DMS79 treated with DMSO at 0.1 percent for 48 hours (cell line): ENCODE data around the gene THSD7A.

Source experiments
- DNase-seq: peaks from one replicate; lab custom pipeline; 2025; lab: John Stamatoyannopoulos, UW

THSD7A gene

DNA sequence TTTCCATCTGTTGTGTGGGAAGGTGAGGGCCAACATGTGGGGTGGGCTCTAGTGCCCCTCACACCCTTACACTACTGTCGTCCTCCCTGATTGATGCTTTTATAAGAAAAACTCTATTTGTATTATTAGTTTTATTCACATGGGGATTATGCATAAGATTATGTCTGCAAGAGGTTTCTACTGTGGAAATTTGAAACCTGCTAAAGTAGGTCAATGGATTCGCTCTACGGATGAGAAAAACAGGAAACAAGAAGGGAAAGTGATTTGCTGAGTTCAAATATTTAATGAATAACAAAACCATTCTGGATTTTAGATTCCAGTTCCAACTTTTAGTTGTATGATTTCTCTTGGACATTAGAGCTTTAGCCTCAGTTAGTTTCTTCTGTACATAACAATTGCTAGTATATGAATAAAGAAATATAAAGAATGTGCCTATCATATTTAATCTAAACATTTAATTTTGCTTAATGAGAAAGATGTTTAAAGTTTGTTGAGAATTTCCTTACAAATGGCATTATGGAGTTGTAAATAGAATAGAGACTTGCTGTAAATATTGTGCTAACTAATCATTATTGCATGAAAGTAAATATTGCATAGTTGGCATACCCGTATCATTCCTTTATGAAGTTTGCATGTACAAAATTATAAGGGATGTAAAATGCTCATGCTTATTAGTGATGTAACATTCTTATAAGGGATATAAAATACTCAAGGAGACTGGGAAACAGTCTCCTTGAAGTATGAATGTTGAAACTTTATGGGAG lies 193.8 kb downstream of the THSD7A start:
- no peak for DNase-seq

DNA sequence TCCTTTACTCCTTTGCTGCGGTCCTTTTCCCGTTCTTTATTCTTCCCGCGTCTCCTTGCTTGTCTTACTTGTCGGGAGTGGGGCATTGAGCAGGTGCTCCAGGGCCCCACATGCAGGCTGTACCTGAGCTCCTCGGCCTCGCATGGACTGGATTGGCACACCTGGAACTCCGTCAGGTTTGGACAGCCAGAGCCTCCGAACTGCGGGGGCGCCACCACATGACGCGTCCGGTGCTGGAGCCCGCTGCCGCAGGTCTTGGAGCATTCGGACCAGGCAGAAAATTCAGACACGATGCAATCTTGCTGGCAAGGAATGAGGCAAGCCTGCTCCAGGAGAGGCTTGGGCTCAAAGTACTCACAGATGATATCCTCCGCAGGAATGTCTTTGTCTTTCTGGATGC lies 195.7 kb downstream of the THSD7A start:
- no peak for DNase-seq

DNA sequence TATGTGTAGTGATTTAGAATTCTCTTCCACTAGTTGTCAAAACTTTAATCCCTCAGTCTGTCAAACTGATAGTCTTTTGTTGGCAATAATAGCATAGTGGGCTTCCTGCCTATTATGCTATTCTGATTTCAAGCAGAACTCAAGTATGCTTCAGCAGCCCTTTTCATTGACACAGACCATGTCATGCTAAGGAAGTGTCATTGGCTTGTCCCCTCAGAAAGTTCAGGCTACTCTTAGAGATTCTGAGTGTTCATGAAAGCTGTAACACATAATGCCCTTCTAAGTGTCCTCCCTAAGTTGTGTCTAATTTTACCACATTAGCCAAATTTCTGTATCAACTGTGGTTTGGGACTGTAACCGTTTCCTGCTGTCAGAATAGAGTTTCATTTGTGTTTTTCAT lies 198.7 kb downstream of the THSD7A start:
- DNase-seq = no peak

DNA sequence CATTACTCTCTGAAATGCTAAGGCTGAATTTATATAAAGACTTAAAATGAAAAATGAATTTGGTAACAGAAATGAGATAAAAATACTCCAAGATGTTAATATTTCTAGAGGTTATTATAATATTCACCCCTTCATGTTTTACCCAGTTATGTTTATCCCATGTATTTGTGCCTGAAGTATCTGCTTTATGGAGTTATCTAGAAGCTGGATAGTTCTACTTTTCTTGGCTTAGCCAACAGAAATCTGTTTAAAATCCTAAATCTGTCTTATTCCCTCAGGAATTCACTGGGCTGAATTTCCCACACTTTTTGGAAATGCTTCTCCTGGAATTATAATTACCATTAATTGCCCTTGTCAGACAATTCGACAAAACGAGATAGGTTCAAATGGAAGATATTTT lies 201.6 kb downstream of the THSD7A start:
- no peak for DNase-seq

DNA sequence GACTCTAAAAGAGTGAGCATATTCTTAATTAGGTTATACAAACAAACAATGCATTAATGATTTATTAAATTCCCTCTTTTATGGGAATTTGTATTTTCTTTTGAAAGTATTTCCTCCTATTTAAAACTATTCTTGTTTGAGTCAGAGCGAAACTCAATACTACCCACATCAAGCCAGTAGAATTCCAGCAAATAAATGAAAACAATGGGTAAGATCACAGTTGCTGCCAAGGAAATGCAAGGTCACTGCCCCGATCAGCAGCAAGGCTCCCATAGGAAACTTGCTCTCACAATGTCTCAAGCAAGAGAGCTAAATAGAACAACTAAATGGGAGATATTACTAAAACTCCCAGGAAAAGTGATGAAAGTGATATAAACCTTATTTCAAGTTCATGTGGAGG lies 206.3 kb downstream of the THSD7A start:
- DNase-seq = no peak

DNA sequence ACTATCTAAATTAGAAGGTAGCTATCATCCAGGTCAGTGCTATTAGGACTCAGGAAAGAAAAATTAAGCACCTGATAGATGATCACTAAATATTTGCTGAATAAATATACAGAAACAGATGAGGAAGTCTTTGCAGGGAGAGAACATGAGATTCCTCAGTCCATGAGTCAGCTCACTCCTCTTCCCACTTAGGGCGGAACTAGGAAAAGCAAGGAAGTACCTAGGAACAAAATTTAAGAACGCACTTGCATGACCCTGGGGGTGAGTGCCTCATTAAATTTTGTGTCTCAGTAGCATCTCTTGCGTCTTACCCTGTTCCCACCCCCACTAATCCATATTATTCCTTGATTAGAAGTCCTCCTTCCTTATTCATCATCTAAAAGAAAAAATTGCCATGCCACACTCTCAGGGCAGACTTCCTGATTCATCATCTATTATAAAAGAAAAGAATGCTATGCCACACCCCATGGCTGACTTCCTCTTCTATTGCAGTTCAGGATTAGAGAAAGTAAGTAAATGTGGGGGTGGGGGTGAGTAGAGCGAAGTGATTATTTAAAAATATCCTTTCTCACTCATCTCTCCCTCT lies 208.8 kb downstream of the THSD7A start:
- no peak for DNase-seq

DNA sequence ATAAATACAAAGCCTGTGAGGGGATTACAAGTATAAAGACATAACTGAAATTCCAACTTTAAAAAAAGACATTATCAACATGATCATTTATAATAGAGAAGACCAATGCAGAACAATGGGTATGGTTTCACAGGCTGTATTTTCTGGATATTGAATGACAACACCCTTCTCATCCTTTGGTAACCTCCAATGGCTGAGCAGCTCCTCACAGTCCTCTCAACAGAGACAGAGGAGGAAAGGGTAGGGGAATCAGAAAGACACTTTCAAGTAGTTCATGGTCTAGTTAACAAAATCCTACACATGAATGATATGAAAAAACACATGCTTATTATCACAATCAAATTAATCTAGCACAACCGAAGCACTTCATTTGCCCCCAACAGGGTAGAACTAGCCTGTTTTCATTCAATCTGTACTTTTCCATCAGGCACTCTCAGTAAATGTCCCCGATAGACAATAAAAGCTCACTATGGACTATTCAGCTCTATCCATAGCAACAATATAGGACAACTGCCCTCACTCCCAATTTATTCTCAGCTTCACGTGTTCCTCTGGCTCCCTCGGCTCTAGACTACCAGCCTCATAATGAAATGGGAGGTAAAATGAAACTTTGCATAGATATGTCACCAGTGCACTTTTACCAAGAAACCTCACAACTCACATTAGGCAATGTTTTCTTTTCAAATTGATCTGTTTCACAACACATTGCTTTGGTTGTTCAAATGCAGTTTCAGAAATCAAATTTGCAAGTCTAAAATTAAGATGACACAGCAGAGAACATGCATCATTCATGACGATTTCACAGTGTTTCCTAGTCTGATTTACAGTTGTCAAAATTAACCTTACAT lies 211.4 kb downstream of the THSD7A start:
- DNase-seq = no peak

DNA sequence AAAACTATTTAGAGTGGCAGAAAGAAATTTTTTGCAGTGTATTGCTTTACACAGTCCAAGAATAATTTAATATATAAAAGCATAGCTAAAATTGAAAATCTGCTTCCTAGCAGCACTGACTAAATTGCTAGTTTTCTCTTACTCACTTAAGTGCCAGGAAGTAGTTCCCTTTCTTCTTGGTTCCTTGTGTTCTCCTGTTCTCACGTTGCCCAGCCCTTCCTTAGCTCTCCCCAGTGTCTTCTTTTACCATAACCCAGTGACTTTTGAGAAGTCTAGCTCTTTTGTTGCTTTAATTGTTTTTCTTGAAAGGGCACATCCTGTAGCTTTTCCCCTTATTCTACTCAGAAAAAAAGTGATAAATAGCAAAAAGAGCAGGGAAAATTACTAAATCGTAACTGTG lies 215.5 kb downstream of the THSD7A start:
- DNase-seq = no peak

DNA sequence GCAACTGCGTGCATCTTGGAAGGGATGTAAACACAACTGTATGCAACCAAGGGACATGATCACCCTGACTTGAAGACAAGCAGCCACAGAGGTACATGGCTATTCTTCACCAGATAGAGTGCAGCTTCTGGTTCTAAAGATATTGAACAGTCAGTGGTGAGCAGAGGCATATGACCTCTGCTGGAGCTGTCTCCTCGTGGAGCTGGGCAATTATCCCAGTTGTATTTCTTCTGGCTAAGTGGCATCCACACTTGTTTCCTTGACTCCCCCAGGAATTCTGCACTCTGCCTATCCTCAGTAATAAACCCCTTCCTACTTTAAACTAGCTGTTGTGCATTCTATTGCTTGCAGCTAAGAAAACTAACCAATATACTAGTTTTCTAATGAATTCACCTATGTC lies 216.8 kb downstream of the THSD7A start:
- DNase-seq = no peak

DNA sequence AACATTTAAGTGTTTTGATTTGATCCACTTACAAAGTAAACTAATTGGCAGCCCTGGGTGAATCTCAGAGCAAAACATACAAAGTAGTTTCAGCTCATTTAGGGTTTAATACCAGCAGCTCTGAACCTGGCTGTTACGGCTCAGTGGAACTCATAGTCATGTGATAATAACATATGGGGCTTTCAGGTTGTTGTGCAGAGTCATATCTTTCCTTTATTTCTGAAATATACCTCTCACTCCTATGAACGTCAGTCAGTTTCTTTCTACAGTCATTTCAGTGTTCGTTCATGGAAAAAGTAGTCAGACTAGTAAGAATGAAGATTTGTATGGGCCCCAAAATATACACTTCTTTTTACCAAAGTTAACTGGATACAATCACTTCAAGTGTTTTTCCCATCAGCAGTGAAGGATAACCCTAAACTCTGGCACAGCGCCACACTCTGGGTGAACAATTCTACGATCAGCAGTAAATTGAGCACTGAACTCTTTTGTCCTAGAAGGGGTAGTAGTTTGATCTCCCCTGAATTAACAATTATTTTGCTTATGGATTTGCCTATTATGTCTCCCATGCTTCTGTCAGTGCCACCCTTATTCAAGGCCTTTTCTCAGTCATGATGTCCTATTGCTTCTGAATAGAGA lies 218.6 kb downstream of the THSD7A start:
- DNase-seq = no peak

DNA sequence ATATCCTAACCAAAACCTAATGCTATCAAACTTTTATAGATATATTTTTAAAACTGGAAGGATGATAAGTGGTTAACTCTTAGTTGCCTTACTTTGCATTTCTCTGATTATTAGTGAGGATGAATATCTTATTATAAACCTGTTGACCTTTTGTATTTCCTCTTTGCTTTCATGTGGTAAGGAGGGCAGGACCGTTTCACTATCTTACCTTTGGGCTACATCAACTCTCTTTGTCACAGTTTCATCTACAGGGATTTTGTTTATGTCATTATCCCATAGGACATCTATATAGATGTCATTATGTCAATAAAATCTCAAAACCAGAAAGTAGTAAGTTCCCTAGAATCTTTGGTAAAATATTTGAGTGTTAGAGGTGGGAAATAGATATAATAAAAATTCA lies 219.3 kb downstream of the THSD7A start:
- no peak for DNase-seq

DNA sequence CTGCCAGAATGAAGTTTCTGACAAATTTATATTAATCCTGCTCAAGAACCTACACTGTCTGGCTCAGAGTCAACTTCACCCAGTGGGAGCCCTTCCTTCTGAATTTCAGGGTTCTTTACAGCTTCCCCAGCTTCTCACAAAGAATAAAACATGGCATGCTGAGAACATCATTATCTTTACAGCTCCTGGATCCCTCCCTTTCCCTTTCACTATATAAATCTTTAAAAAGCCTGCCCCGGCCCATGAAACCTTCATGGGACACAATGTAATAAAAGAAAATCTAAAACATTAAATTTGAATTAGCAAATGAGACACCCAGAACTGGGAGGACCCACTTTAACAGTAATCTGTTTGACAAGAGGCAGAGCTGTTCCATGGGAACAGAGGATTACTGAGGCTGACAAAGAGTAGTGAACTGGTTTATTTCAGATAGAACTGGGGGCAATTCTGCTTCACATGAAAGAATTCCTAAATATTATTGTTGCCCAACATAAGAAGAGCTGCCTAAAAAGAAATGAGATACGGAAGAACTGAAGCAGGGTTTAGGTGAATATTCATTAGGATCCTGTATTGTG lies 222.8 kb downstream of the THSD7A start:
- no peak for DNase-seq

DNA sequence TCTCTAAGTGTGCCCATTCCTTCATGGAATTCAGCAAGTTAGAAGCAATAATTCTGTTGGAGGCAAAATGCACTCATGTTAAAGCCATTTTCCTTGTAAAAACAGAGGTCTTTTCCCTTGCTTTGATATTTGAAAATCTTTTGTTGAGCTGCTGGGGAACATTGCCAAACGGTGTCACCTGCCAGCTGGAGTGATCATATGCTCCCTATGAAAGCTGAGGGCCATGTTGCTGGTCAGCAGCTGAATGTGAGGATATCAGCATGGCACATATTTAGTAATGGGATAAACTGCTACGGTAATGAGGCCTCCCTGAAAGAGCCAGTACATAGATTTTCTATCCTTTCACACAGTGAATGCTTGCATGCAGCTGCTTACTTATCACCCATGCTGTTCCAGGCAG lies 224.3 kb downstream of the THSD7A start:
- no peak for DNase-seq

DNA sequence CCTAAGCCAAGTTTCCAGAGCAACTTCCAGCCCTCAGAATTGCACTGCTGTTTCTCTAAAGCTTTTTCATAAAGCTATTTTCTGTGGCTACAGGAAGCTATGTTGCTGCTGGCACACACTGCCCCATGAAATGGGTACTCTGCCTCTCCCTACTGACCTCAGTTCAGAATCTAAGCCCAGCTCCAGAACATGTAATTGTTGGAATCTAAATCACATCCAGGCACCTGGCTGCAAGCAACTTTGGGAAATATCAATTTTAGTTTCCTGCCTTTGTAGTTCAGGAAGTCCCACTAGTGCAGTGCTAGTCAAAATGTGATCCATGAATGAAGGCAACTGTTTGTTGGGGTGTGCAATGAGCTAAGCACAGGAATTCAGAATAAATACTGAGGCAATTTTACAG lies 226.2 kb downstream of the THSD7A start:
- DNase-seq = no peak

DNA sequence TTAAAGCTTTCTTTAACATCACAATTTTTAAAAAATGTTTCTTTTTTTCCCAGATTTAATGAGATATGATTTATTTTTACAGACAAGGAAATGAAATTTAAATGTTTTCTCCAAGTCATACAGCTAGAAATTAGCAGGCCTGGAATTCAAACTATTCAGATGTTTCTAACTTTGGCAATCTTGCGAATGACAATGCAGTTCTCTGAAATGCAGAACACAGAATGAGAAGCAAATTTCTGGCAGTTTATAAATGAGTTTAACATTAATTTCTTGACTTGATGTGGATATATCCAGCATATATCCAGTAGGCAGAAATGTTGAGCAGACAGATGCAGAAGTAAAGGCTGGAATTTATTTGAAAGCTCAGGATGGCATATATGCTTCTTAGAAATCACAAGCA lies 227.5 kb downstream of the THSD7A start:
- DNase-seq = no peak

DNA sequence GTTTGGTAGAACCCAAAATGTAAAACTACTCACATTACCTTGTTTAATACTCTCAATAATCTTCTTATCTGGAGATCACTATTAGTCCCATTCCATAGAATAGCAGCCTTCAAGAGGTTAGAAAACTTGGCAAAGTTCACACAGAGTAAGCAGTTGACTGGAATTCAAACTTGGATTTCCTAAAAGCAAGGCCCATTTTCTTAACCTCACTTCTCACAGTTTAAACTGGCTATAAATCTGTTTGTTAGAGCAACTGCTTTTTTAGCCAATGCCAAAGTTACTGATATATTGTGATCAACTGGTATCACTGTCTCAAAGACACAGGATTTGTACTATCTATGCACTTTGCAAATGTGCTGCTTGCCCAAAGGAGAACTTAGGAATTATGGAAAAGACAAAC lies 230.2 kb downstream of the THSD7A start:
- no peak for DNase-seq

DNA sequence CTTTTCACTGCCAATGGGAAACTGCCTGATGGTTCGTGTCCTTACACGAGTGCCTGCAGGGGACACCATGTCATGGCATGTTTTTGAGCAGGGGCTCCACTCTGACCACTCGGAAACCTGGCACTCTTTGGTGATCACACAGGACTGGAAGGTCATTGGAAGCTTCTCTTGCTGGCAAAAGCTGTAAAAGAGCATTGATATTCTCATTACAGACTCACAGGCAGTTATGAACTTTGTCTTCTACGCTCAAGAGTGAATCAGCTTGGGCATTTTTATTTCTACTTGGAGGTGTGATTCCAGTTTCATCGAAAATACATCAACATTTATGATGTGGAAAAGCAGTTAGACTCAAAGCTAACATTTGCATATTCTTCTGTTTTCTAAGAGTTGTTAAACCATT lies 238.7 kb downstream of the THSD7A start:
- DNase-seq = no peak

DNA sequence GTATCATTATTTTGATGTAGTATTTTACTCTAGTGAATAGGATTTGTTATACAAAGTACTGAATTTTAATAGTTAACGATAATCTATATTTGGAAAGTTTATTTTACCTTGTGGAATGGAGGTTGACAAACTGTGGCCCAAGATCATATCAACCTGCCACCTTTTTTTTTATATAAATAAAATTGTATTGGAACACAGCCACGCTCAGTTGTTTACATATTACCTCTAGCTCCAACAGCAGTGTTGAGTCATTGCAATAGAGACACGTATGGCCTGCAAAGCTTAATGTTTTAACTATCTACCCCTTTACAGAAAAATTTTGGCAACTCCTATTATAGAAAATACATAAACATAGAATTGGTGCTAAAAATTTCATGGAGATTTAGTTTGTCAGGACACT lies 239.3 kb downstream of the THSD7A start:
- no peak for DNase-seq

DNA sequence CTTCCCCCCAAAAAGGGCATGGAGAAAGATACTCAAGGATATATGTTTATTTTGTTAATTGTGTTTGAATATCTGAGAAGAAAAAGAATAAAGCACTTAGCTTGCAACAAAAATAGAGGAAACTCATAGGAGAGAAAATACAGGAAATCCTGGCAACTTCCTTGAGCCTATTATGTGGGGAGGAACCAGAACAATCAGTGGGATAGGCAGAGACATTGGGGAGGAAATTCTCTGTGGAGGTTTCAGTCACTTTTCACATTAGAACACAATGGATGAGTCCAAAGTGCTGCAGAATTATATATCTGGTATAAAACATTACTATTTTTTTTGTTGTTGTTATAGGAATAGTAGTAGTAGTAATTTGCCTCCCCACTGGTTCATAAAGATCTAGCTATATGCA lies 240.1 kb downstream of the THSD7A start:
- no peak for DNase-seq

DNA sequence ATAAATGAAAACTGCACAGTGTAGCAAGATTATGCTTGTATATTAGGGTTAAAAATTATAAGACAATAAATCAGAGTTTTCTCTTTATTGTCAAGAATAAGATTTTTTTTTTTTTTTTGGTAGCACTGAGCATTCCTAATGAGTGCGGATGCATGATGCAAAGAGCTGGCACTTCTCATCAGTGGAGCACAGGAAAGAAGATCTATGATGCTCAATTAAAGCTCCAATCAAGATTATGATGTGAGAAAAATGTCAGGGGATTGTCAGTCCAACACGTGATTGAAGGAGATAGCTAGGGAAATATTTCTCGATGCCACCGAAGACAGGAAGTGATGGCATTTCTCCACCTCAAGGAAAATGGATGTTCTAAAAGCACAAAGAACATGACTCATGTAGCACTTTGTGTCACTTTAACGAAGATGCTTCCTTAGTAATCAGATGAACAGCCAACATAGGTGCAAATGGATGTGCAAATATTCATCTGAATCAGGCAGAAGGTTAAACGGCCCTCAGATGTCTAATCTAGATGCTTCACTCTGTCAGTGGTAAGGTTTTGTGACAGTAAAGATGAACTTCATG lies 240.9 kb downstream of the THSD7A start:
- no peak for DNase-seq

DNA sequence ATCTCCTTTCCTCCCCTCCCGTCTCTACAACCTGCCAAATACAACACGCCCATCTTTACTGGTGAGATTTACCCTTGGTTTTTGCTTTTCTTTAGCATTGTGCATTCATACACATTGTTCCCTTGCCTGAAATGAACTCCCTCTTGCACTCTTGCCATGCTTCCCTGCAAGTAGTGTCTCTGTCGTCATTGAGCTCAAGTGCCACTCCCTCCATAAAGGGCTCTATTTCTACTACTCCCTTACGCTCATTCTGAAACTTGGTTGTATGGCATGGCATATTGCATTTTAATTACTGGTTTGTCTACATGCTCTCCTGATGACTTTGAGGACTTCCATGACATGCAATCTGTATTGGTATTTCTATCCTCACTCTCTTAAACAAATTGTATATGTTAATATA lies 242.7 kb downstream of the THSD7A start:
- DNase-seq = no peak

DNA sequence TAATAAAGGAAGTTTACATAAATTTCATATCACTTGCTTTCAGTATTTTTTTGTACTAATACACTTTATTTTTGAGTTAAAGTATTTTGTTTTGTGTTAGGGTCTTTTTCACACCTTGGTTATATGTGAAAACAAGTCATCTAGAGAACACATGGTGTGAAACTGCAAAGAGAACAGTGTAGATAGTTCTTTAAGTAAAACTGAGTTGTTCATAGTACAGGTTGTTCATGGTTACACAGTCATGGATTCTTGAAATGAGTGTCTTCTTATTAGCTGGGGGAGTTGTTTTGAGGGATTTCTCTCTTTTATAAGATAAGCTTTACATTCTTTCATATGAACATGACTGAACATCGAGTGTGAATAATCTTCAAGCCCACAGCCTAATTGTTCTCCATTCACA lies 244.2 kb downstream of the THSD7A start:
- DNase-seq = no peak
